HCT116 (cell line): ENCODE measurements around the gene CALU. TPM values are rescaled to one million over a fixed set of nuclear protein-coding genes. Genes with fewer than 3 reads are reported as not detected.

Experiments
- ATAC-seq: fragments of 200-7000 bp; cut with Tn5 transposase; 2 replicates; pipeline ENCODE4 v1.9.1; 2020; ENCODE audit warnings: mild to moderate bottlenecking, moderate library complexity
- BruUV-seq: library from RNA; stranded (reverse); fragments of 400-500 nt; replicated peaks from 2 replicates; lab custom pipeline; 2021; lab: Mats Ljungman, UMichigan
- CTCF ChIA-PET: fragments of 300-600 bp; sonication (Branson Sonifier 250); formaldehyde crosslinking; loops from one replicate; lab custom pipeline; 2021; ENCODE audit warnings: antibody characterized with exemption; lab: Charles Lee
- POLR2A ChIA-PET: fragments of 300-600, 350-600 bp; sonication (Branson Sonifier 250); formaldehyde crosslinking; loops from one replicate; lab custom pipeline; 2021; ENCODE audit warnings: antibody characterized with exemption; lab: Charles Lee
- RAD21 ChIA-PET, 2 experiments: fragments of 300-600 bp; sonication (Branson Sonifier 250); formaldehyde crosslinking; loops; one replicate each; lab custom pipeline; 2023; ENCODE audit warnings: low total read pairs in 2 of 2; ENCODE audit not compliant: uncharacterized antibody in 2 of 2, unreplicated experiment in 2 of 2, low non-redundant PET in 1 of 2; lab: Charles Lee
- DNase-seq: peaks from one replicate; pipeline ENCODE4 v3.0.0-alpha.2; 2010; ENCODE audit warnings: low read depth, low spot score
- H2AFZ ChIP-seq: fragments of 200-600 bp; shearing (Covaris generic), sonication (generic); 2 replicates; pipeline ENCODE4 v1.6.1; 2017; ENCODE audit warnings: low read depth, mixed run types, mixed read lengths, antibody characterized with exemption, low read length; ENCODE audit not compliant: poor library complexity, severe bottlenecking
- H3K27ac ChIP-seq: 2 replicates; pipeline ENCODE4 v1.5.1; 2012; ENCODE audit warnings: low read depth, low read length
- H3K27me3 ChIP-seq: fragments of 200-600 bp; sonication (generic); 2 replicates; pipeline ENCODE4 v1.6.1; 2016; ENCODE audit warnings: mixed run types, low read length, mixed read lengths; ENCODE audit not compliant: insufficient read depth
- H3K36me3 ChIP-seq, 2 experiments: fragments of 200-500 bp in 1 of 2; fragments of 200-600 bp in 1 of 2; sonication (Bioruptor generic) in 1 of 2; sonication (generic) in 1 of 2; 2 replicates each; pipeline versions ENCODE4 v1.5.1 to v1.6.1; 2014 to 2016; ENCODE audit warnings: low read length in 2 of 2, inconsistent platforms in 1 of 2, mixed read lengths in 1 of 2, mixed run types in 1 of 2; ENCODE audit not compliant: insufficient read depth in 2 of 2, control insufficient read depth in 1 of 2
- H3K4me1 ChIP-seq, 2 experiments: fragments of 200-600 bp in 1 of 2; sonication (generic) in 1 of 2; 2 replicates each; pipeline versions ENCODE4 v1.5.1 to v1.6.1; 2012 to 2017; ENCODE audit warnings: low read length in 2 of 2, inconsistent platforms in 1 of 2, mild to moderate bottlenecking in 1 of 2, mixed read lengths in 1 of 2, mixed run types in 1 of 2, moderate library complexity in 1 of 2; ENCODE audit not compliant: insufficient read depth in 2 of 2, control insufficient read depth in 1 of 2
- H3K4me2 ChIP-seq: fragments of 200-600 bp; sonication (generic); 2 replicates; pipeline ENCODE4 v1.6.1; 2017; ENCODE audit warnings: mixed run types, low read length, mixed read lengths
- H3K4me3 ChIP-seq, 2 experiments: fragments of 200-600 bp in 1 of 2; sonication (generic) in 1 of 2; replicated peaks in 1 of 2; 2 replicates each; pipeline ENCODE4 v1.5.1; 2011 to 2016; ENCODE audit warnings: low read length in 2 of 2, control low read depth in 1 of 2, low read depth in 1 of 2, mild to moderate bottlenecking in 1 of 2, mixed read lengths in 1 of 2, mixed run types in 1 of 2
- H3K79me2 ChIP-seq: fragments of 200-600 bp; sonication (generic); 2 replicates; pipeline ENCODE4 v1.6.1; 2017; ENCODE audit warnings: mild to moderate bottlenecking, mixed run types, low read length, moderate library complexity, mixed read lengths; ENCODE audit not compliant: insufficient read depth
- H3K9ac ChIP-seq: fragments of 200-600 bp; sonication (generic); 2 replicates; pipeline ENCODE4 v1.6.1; 2016; ENCODE audit warnings: low read length, mixed read lengths
- H3K9me2 ChIP-seq: fragments of 200-600 bp; sonication (generic), shearing (Covaris generic); 2 replicates; pipeline ENCODE4 v1.6.1; 2017; ENCODE audit warnings: mixed run types, mild to moderate bottlenecking, moderate library complexity; ENCODE audit not compliant: insufficient read depth
- H3K9me3 ChIP-seq, 2 experiments: fragments of 200-500 bp in 1 of 2; fragments of 200-600 bp in 1 of 2; sonication (Bioruptor generic) in 1 of 2; sonication (generic) in 1 of 2; 2 replicates each; pipeline ENCODE4 v1.6.1; 2014 to 2017; ENCODE audit warnings: low read length in 2 of 2, mixed read lengths in 2 of 2, inconsistent platforms in 1 of 2, low read depth in 1 of 2, mild to moderate bottlenecking in 1 of 2, mixed run types in 1 of 2, moderate library complexity in 1 of 2; ENCODE audit not compliant: control insufficient read depth in 1 of 2, insufficient read depth in 1 of 2
- H4K20me1 ChIP-seq: fragments of 200-600 bp; sonication (generic), shearing (Covaris generic); 2 replicates; pipeline ENCODE4 v1.6.1; 2017; ENCODE audit warnings: mixed run types, mild to moderate bottlenecking, moderate library complexity; ENCODE audit not compliant: insufficient read depth
- CBX3 ChIP-seq: IDR thresholded peaks from 2 replicates; pipeline ENCODE4 v1.6.1; 2012; ENCODE audit warnings: low read depth
- CEBPB ChIP-seq: IDR thresholded peaks from 2 replicates; pipeline ENCODE4 v1.6.1; 2012; ENCODE audit warnings: low read depth
- CTCF ChIP-seq, 3 experiments: fragments of 200-600 bp in 1 of 3; sonication (generic) in 1 of 3; IDR thresholded peaks in 2 of 3; conservative IDR thresholded peaks in 1 of 3; 2 replicates each; pipeline ENCODE4 v1.5.1; 2012 to 2017; ENCODE audit warnings: low read depth in 2 of 3, low read length in 2 of 3, antibody characterized with exemption in 1 of 3, borderline replicate concordance in 1 of 3, control low read depth in 1 of 3, mild to moderate bottlenecking in 1 of 3, mixed read lengths in 1 of 3, mixed run types in 1 of 3, moderate library complexity in 1 of 3; ENCODE audit not compliant: insufficient read depth in 1 of 3
- EGR1 ChIP-seq: IDR thresholded peaks from 2 replicates; pipeline ENCODE4 v1.6.1; 2012; ENCODE audit warnings: low read depth
- ELF1 ChIP-seq: IDR thresholded peaks from 2 replicates; pipeline ENCODE4 v1.6.1; 2012; ENCODE audit warnings: low read depth, borderline replicate concordance
- EZH2 ChIP-seq: fragments of 200-600 bp; sonication (generic); IDR thresholded peaks from 2 replicates; pipeline ENCODE4 v1.6.1; 2017; ENCODE audit warnings: antibody characterized with exemption, mixed run types
- EZH2phosphoT487 ChIP-seq: fragments of 200-600 bp; IDR thresholded peaks from 2 replicates; pipeline ENCODE4 v1.6.1; 2018; ENCODE audit warnings: antibody characterized with exemption, borderline replicate concordance
- JUND ChIP-seq: IDR thresholded peaks from 2 replicates; pipeline ENCODE4 v1.6.1; 2012
- MAX ChIP-seq: IDR thresholded peaks from 2 replicates; pipeline ENCODE4 v1.6.1; 2012
- POLR2AphosphoS5 ChIP-seq: IDR thresholded peaks from 2 replicates; pipeline ENCODE4 v1.6.1; 2011; ENCODE audit warnings: mild to moderate bottlenecking, low read depth, low read length, moderate library complexity
- RAD21 ChIP-seq: IDR thresholded peaks from 2 replicates; pipeline ENCODE4 v1.6.1; 2012; ENCODE audit warnings: low read depth, mild to moderate bottlenecking
- SIN3A ChIP-seq: IDR thresholded peaks from 2 replicates; pipeline ENCODE4 v1.6.1; 2012; ENCODE audit warnings: low read depth
- SP1 ChIP-seq: IDR thresholded peaks from 2 replicates; pipeline ENCODE4 v1.6.1; 2012; ENCODE audit warnings: low read depth
- SRF ChIP-seq: IDR thresholded peaks from 2 replicates; pipeline ENCODE4 v1.6.1; 2012; ENCODE audit warnings: low read depth
- TCF7L2 ChIP-seq: IDR thresholded peaks from 2 replicates; pipeline ENCODE4 v1.7.0; 2011; ENCODE audit warnings: borderline replicate concordance, inconsistent platforms; ENCODE audit not compliant: insufficient read depth, insufficient read length; ENCODE audit errors: extremely low read depth
- YY1 ChIP-seq: IDR thresholded peaks from 2 replicates; pipeline ENCODE4 v1.6.1; 2011; ENCODE audit warnings: low read length, low read depth, moderate library complexity, mild to moderate bottlenecking; ENCODE audit not compliant: insufficient replicate concordance; ENCODE audit errors: extremely low read depth
- ZNF274 ChIP-seq: fragments of 200-500 bp; sonication (Bioruptor generic); IDR thresholded peaks from 2 replicates; pipeline ENCODE4 v1.6.1; 2014; ENCODE audit warnings: mild to moderate bottlenecking, low read depth, low read length, inconsistent platforms
- intact Hi-C: fragments of 100-400 bp; cut with micrococcal nuclease; formaldehyde crosslinking; loops from 2 replicates; pipeline ENCODE4 v1.10.0; 2022
- total RNA-seq: library from RNA; stranded (reverse); gene quantifications from one replicate; pipeline ENCODE4 v1.2.1, GENCODE V29; 2021; ENCODE audit not compliant: unreplicated experiment
- TF ChIP-seq, protein P1 (sequence below): IDR thresholded peaks from 2 replicates; pipeline ENCODE4 v1.6.1; 2011; ENCODE audit warnings: mild to moderate bottlenecking, low read length, moderate library complexity; ENCODE audit not compliant: insufficient replicate concordance; ENCODE audit errors: extremely low read depth

The CALU gene
- total RNA-seq, 1 experiment from 2014 or later = 106 TPM

- Histone ChIP-seq H3K27ac (no peak overlapping the region), H3K36me3 (no peaks in the 10 kb centered on the region), H3K4me1 (no peaks in the 10 kb centered on the region), H3K9ac (no peak overlapping the region), H3K4me3 (no peak overlapping the region), H3K4me2 (no peak overlapping the region), H3K79me2 (no peaks in the 10 kb centered on the region), H2AFZ (no peak overlapping the region), H3K9me3 (no peaks in the 10 kb centered on the region), H3K9me2 (no peaks in the 10 kb centered on the region), H4K20me1 (no peaks in the 10 kb centered on the region), H3K27me3 (no peaks in the 10 kb centered on the region)
- ChIA-PET POLR2A (no interaction called here), RAD21 (no interaction called here), CTCF (no interaction called here)
- BruUV-seq = no TSS peak
- TF ChIP-seq MAX = no peak
- no peak for TF ChIP-seq EGR1
- no peak for TF ChIP-seq EZH2phosphoT487
- TF ChIP-seq CTCF (IDR thresholded peaks at IDR 0.05 in 2 of 3, conservative IDR thresholded peaks at IDR 0.05 in 1 of 3; ENCODE audit: borderline replicate concordance in 1 of 3, insufficient read depth in 1 of 3, low read depth in 2 of 3, low read length in 2 of 3) = no peak
- ATAC-seq (no peak), DNase-seq (no peak)
- intact Hi-C loops = no loop called here
Observed at GRCh38 chr7:128800567-128800966, 61.4 kb downstream of the CALU start.

- H3K27me3 ChIP-seq = no peaks in the 10 kb centered on the region
- no peak for TF ChIP-seq CEBPB
- no peak for TF ChIP-seq CBX3
- TF ChIP-seq SRF = no peak
- TF ChIP-seq JUND = no peak
- no peak for TF ChIP-seq TCF7L2
- TF ChIP-seq ZNF274 = no peak
- TF ChIP-seq SP1 = no peak
- no peak for TF ChIP-seq EGR1
- no peak for TF ChIP-seq RAD21
- TF ChIP-seq ELF1 = no peak
- TF ChIP-seq YY1 = no peak
- no peak for TF ChIP-seq EZH2
- no peak for TF ChIP-seq POLR2AphosphoS5
- TF ChIP-seq, protein P1, sequence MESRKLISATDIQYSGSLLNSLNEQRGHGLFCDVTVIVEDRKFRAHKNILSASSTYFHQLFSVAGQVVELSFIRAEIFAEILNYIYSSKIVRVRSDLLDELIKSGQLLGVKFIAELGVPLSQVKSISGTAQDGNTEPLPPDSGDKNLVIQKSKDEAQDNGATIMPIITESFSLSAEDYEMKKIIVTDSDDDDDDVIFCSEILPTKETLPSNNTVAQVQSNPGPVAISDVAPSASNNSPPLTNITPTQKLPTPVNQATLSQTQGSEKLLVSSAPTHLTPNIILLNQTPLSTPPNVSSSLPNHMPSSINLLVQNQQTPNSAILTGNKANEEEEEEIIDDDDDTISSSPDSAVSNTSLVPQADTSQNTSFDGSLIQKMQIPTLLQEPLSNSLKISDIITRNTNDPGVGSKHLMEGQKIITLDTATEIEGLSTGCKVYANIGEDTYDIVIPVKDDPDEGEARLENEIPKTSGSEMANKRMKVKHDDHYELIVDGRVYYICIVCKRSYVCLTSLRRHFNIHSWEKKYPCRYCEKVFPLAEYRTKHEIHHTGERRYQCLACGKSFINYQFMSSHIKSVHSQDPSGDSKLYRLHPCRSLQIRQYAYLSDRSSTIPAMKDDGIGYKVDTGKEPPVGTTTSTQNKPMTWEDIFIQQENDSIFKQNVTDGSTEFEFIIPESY = no peak
- TF ChIP-seq SIN3A = no peak
- H3K9me3 ChIP-seq = no peaks in the 10 kb centered on the region
- no peak overlapping the region for H3K4me2 ChIP-seq
- H3K4me1 ChIP-seq = no peaks in the 10 kb centered on the region
- ChIA-PET CTCF (no interaction called here), POLR2A (no interaction called here), RAD21 (no interaction called here)
- no peaks in the 10 kb centered on the region for H3K9me2 ChIP-seq
- H4K20me1 ChIP-seq = no peaks in the 10 kb centered on the region
- no TSS peak for BruUV-seq
- no peak overlapping the region for H3K9ac ChIP-seq
- ATAC-seq (no peak), DNase-seq (no peak)
- H3K36me3 ChIP-seq = no peaks in the 10 kb centered on the region
- H3K4me3 ChIP-seq = no peak overlapping the region
- no peaks in the 10 kb centered on the region for H3K79me2 ChIP-seq
- H2AFZ ChIP-seq = no peak overlapping the region
- H3K27ac ChIP-seq = no peak overlapping the region
- intact Hi-C loops = no loop called here
Observed at GRCh38 chr7:128801003-128801402, 61.8 kb downstream of the CALU start.
